ENCODE data around the gene SLC25A21. TPM values are rescaled to one million over a fixed set of nuclear protein-coding genes. Genes with fewer than 3 reads are reported as not detected.

Gene SLC25A21
- total RNA-seq, 1 donor from 2014 or later = 1.2 TPM

- no peak for TF ChIP-seq CTCF (IDR thresholded peaks at IDR 0.05; ENCODE audit: unreplicated experiment)
- no peak for DNase-seq (ENCODE audit: low spot score)
- H3K4me3 Mint-ChIP-seq (ENCODE audit: unreplicated experiment) = no peak overlapping the region
- no peaks in the 10 kb centered on the region for H3K36me3 Mint-ChIP-seq (ENCODE audit: low read depth, unreplicated experiment)
- no peaks in the 10 kb centered on the region for H3K9me3 Mint-ChIP-seq (ENCODE audit: unreplicated experiment)
- H3K27me3 Mint-ChIP-seq (ENCODE audit: unreplicated experiment) = no peaks in the 10 kb centered on the region
- no peak overlapping the region for H3K27ac Mint-ChIP-seq (ENCODE audit: unreplicated experiment)
- H3K4me1 Mint-ChIP-seq (ENCODE audit: unreplicated experiment) = no peaks in the 10 kb centered on the region
Observed at GRCh38 chr14:36948157-36948859, 224.1 kb downstream of the SLC25A21 start.

GRCh38 chr14:36947362-36947761 is 225.0 kb downstream of the SLC25A21 start:
- Mint-ChIP-seq H3K4me3 (ENCODE audit: unreplicated experiment) (no peak overlapping the region), H3K27me3 (ENCODE audit: unreplicated experiment) (no peaks in the 10 kb centered on the region), H3K4me1 (ENCODE audit: unreplicated experiment) (no peaks in the 10 kb centered on the region), H3K27ac (ENCODE audit: unreplicated experiment) (no peak overlapping the region), H3K9me3 (ENCODE audit: unreplicated experiment) (no peaks in the 10 kb centered on the region), H3K36me3 (ENCODE audit: low read depth, unreplicated experiment) (no peaks in the 10 kb centered on the region)
- DNase-seq (ENCODE audit: low spot score) = no peak
- no peak for TF ChIP-seq CTCF (IDR thresholded peaks at IDR 0.05; ENCODE audit: unreplicated experiment)

GRCh38 chr14:36946872-36947271 is 225.5 kb downstream of the SLC25A21 start:
- Mint-ChIP-seq H3K4me3 (ENCODE audit: unreplicated experiment) (no peak overlapping the region), H3K9me3 (ENCODE audit: unreplicated experiment) (no peaks in the 10 kb centered on the region), H3K27me3 (ENCODE audit: unreplicated experiment) (no peaks in the 10 kb centered on the region), H3K36me3 (ENCODE audit: low read depth, unreplicated experiment) (no peaks in the 10 kb centered on the region), H3K4me1 (ENCODE audit: unreplicated experiment) (no peaks in the 10 kb centered on the region), H3K27ac (ENCODE audit: unreplicated experiment) (no peak overlapping the region)
- no peak for TF ChIP-seq CTCF (IDR thresholded peaks at IDR 0.05; ENCODE audit: unreplicated experiment)
- no peak for DNase-seq (ENCODE audit: low spot score)

GRCh38 chr14:36944307-36945010 is 227.9 kb downstream of the SLC25A21 start:
- no peak for DNase-seq (ENCODE audit: low spot score)
- no peaks in the 10 kb centered on the region for H3K27me3 Mint-ChIP-seq (ENCODE audit: unreplicated experiment)
- no peaks in the 10 kb centered on the region for H3K36me3 Mint-ChIP-seq (ENCODE audit: low read depth, unreplicated experiment)
- H3K9me3 Mint-ChIP-seq (ENCODE audit: unreplicated experiment) = no peaks in the 10 kb centered on the region
- no peak overlapping the region for H3K4me3 Mint-ChIP-seq (ENCODE audit: unreplicated experiment)
- no peak for TF ChIP-seq CTCF (IDR thresholded peaks at IDR 0.05; ENCODE audit: unreplicated experiment)
- no peak overlapping the region for H3K27ac Mint-ChIP-seq (ENCODE audit: unreplicated experiment)
- no peaks in the 10 kb centered on the region for H3K4me1 Mint-ChIP-seq (ENCODE audit: unreplicated experiment)

Data from endothelial cell (in vitro differentiated cells).